GM18909 (cell line): ENCODE data around the gene LNX2.

Experiments
- ATAC-seq: cut with Tn5 transposase; IDR thresholded peaks from one replicate; pipeline ENCODE4 v1.9.1; 2021; ENCODE audit warnings: mild to moderate bottlenecking; ENCODE audit not compliant: unreplicated experiment, poor library complexity

The LNX2 gene

DNA sequence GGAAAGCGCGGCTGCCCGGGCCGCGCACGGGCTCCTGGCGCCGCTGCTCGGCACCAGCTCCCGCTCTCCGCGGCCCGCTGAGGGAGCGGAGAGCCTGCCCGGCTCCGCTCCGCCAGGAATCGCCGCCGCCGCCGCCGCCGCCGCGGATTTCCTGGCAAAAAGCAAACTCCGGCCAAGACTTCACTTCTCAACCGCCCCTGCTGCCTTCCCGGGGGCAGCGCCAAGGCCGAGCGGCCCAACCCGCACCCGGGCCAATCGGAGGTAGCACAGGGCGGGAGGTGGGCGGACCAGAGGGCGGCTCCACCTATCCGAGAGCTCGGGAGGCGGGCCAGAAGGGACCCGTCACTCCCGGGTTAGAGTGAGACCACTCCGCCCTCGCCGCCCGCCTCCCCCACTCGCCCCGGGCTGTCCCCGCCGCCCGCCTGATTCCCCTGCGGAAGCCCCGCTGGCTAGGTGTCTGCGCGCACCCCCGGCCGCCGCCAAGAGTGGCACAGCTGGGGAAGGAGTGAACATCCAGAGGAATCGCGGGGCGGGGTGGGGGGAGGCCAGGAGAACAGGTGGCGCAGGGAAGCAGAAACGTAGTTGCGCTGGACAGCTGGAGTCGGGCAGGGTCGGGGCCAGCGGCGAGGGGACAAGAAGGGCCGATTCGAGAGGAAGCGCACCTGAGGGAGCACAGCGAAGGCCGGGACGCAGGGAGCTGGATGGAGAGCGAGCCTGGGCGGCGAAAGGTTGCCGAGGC, at the start of gene LNX2:
TSS of gene LNX2 (minus strand) at position 153 of the 739 bp plus-strand sequence. CDS start 38,826 bp downstream, outside the sequence.
- peak; percentile 92 for ATAC-seq

DNA sequence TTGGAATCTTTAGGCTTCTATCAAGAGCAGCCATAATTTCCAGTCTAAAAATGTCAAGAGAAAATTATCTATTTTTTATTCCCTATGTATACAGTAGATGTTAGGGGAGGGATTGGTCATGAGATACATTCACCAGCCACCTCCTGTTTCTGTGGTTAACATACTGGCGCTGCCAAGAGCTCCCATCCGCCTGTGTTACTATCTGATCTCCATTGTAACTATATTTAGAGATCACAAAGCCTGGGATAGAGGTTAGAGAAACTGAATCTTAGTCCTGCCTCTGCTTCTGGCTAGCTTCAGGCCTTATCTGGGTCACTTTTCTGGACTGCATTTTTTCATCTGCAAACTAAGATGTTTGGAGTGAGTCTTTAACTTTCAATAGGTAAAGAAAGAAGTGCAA, 47.6 kb upstream of the LNX2 start:
- no peak for ATAC-seq

DNA sequence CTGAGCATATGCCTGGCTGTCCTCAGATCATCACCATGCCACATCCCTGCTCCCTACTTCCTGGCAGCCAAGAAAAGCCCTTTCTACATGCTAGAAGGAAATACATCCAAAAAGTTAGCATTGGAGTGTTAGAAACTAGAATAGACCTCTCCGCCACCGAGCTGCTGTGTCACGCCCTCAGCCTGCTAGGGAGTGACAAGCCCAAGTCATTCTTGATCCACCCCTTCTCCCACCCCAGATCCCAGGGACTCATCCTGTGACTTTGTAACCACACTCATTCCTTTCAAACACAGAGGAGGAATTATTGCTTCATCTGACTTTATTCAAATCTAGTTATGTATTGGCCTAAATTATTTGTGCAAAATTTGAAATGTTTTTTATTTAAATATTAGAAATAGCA, 46.6 kb upstream of the LNX2 start:
- no peak for ATAC-seq

DNA sequence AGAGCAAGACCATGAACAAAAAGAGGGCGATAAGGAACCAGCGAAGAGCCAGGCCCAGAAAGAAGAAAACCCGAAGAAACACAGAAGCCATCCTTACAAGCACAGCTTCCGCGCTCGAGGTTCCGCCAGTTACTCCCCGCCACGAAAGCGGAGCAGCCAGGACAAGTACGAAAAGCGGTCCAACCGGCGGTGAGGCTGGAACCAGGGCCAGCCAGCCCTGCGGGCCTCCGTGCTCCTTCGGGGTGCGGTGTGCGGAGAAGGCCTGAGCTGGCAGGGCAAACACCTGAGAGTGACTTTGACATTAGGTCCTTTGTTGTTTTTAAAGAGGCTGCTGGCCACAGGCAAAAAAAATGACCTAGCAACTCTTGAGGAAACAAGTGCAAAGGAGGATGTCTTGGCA, 45.4 kb upstream of the LNX2 start:
- no peak for ATAC-seq

DNA sequence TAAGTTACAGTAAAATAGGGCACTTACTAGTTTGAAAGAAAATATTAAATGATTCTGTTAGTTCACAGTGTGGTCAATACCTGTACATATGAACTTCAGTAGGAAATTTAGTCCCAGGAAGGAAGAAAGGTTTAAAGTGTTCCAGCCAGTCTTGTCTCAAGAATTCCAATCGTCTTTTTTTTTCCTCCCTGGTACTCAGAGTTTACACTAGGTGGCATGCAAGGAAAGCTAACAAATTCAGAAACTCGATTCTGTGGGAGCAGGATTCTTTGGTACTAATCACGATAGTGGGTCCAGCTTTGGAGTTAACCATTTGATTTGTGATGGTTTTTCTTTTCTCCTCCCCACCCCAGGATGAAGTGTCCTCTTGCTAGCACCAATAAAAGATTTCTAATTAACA, 45.0 kb upstream of the LNX2 start:
- no peak for ATAC-seq

DNA sequence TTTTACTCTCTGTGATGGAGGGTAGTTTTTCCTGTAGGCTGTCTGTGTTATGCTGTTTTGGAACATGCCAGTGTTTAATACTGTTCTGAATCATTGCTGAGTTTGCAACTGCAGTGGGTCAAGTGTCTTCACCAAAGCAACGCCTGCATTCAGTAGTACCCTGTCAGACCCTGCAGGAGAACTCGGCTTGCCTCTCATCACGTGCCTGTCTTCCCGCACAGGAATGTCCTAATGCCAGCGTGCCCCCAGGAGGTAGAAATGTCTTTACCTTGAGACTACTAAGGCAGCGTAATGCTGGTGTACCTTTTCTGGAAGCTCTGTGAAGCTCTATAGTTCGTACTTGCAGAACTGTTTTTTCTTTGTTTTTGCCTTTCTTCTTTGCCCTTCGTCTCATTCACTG, 43.6 kb upstream of the LNX2 start:
- ATAC-seq = no peak

DNA sequence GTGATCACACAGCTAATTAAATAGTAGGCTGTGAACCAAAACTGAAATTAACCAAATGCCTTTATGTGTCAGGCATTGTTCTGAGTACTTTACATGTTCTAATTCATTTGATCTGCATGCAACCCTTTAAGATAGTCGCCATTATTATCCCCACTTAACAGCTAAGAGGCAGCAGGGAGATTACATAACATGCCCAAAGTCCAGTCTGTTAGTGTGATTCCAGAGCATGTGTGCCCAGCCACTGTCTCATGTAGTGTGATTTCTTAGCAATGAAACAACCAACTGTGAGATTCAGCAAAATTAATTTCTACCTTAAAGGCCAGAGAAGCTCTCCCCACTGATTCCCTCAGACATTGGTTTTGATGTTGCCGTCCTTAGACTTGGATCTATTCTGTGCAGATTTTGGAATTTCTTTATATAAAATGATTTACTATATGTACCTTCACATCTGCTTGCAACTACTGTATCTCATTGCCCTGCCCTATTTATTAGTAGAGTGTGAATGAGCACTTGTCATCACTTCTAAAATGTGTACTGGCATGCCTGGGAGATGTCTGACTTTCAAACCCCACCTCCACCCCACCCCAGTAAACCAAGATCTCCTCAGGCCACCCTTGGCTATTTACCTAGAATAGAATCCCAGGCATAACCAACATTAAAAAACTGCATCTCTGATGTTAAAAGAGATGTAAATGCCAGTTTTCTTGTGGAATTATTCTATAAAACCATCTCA, 42.6 kb upstream of the LNX2 start:
- ATAC-seq = no peak

DNA sequence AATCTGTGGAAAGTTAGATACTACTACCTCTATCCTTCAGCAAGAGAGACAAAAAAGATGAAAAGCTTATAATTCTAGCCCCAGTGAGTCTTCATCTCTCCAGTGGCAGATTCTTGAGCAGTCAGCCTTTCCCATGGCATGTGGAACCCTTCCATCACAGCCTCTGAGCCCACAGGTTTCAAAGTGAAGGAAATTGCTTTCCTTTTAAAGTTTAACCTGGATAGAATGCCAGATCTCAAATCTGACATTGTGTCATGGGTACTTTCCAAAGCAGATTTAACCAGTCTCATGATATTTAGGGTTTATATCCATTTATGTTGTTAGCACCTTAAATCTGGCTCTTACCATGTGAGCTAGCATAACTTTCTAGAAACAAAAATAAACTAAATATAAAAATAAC, 40.7 kb upstream of the LNX2 start:
- ATAC-seq = no peak

DNA sequence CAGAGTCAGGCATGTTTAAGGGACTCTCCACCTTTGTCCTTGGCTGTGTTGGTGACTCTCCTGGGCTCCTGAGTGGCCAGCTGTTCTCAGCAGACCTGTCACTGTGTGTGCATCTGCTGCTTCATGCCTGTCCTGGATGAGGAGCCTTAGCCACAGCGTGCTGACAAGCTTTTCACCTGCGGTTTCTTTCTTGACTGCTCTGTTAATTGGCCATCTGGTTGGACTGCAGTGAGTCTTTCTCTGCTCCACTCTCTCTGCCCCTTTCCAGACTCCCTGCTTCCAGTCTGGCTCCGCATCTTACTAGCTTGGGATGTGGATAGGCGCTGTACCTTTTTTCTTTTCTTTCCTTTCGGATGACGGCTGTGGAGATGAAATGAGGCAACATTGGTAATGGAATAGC, 40.2 kb upstream of the LNX2 start:
- ATAC-seq = no peak

DNA sequence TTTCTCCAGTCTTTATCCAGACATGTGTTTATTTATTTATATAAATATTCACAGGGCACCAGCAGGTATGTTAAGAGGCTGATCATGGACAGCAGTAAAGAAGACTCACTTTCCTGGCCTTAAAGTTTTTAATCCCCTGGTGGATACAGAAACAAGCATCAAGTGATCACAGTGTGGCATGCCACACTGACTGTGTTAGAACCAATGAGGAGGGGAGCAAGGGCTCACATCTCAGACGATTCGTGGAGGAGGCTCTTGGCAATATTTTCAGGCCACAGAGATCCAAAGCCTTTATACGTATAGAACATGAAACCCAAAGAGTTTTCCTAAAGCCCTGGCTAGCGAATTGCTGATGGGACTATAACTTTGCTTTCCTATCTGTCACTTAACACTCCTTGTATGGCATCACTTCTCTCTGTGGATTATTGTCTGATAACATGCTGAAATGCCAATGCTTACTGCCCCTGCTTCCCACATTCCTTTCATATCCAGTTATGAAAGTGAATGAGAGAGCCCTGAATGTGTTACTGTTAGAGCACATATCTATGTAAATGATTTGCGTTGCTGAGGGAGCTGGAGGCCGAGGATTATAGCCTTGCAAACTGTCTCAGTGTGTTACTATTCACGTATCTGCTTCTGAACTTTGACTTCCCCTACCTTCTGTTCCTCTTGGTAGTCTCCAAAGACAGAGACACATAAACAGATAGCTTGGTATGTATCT, 39.0 kb upstream of the LNX2 start:
- no peak for ATAC-seq

DNA sequence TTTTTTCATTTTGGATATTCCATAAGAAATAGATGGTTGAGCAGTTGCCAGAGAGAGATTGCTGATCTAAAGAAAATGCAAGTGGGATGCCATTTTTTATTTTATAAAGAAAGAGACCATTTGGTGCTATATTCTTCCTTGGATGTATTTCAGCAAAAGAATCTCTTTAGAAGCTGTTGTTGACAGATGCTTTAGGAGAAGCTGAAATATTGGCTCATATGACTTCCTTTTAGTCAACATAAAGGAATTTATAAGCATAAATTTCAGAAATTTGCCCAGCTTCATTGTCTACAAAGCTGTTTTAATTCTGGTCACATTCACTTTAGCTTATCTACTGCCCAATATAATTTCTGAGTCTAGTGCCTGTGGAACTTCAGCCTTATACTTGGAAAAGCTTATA, 38.2 kb upstream of the LNX2 start:
- ATAC-seq = no peak

DNA sequence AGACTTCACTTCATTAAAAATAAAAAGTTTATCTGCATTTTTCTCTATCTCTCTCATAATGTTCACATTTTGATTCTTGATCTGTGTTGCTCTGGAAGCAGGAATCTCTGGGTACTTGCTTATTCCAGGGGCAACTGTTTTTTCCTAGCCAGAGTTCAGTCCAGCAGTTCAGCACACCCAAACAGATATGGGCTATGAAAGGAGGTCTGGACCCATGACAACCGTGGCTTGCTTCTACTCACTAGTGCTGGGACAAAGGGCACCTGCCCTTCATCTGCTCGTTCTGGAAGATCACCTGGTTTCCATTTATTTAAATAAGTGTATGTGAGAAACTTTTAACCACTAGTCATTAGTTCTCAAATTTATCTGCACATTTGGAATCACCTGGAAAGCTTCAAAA, 37.4 kb upstream of the LNX2 start:
- no peak for ATAC-seq

DNA sequence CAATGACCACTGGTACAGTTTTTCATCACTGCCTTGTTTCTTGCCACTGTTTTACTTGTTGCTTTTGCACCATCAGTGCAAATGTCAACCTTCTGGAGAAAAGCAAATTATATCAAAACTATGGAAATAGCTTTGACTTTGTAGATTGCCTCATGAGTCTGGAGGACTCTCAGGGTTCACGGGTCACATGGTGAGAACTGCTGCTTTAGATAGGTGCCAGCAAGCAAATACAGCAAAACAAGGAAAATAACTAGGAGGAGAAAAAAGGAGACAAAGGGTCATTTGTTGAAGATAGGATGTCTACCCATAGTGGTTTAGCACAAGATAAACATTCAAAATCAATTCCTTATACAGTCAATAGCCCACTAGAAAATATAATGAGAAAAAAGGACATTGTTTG, 34.5 kb upstream of the LNX2 start:
- no peak for ATAC-seq

DNA sequence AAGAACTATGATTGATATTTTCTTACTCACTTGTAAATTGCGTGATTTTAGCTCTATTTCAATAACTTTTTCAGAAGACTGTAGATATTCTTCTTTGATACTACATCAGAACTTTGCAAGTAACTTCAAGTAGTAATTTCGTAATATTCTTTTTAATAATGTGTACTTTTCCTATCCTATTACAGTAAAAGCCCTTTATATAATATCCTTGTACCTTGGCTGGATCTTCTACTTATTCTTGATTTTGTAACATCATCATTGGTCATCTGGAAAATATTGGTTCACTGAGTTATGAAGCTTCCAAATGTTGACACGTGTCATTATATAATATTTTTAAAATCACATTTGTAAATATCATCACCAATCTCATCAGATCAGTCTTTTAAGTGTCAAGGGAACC, 33.7 kb upstream of the LNX2 start:
- no peak for ATAC-seq

DNA sequence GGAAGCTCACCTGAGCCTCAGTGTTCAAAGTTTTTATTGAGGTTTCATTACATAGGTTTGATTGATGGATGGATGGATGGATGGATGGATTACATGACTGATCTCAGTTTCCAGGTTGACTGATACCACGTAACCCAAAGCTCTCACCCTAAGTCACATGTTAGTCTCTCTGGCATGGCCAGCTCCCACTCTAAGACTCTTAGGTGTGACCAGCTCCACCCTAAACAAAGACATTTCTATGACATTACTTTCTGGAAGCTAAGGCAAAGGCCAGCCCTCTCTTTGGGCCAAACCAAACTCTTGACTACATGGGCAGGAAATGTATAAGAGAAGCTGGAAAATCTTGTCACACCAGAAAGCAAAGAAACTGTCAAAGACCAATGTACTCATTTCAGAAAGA, 30.0 kb upstream of the LNX2 start:
- no peak for ATAC-seq

DNA sequence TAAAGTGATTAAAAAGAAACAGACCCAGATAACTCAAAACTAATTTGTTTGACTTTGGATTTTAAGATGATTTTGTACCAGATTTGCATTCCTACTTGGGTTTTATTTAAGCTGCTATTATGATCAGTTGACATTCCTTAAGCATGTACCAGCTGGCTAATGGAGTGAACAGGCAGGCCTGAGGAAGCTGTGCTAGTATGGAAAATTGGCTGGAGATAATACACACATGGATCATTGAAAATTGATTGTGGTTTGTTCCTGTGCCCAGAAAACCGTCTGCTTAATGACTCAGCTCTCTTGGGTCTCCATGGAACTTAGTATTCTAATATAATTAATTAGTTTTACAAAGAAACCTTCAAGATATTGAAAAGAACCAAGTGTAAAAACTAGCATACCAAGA, 24.0 kb upstream of the LNX2 start:
- ATAC-seq = no peak

DNA sequence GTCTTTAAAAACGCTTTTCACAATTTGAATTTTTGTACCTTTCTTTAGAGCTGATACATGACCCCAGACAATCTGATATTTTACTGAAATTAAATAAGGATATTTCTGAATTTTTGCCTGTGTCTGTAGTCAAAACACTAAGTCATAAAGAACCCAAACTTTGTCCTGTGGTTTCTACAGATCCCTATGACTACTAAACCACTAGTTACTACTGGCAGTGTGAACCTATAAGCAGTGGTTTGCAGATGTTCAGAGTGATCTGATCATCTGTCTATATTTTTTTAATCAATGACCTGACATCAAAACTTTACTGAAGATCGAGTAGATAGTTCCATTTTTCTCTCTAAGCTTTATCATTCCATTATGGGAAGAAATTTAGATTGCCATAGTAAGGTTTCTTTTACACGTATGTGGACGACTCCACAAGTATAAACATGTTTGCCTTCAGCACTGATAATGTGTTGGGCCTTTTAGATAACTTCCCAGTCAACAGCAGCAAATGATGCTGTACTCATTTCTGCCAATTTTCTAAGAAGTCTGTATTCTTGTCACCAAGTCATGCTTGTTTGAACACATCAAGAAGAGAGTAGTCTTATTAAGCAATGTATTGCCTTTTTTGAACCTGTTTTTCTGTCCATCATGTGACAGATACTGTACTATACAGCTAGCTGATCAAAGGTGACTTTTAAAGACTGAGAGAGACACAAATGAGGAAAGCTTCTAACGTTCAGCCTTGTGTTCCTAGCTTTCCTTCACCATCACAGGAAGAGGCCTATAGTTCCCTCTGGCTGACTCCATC, 23.2 kb upstream of the LNX2 start:
- no peak for ATAC-seq

DNA sequence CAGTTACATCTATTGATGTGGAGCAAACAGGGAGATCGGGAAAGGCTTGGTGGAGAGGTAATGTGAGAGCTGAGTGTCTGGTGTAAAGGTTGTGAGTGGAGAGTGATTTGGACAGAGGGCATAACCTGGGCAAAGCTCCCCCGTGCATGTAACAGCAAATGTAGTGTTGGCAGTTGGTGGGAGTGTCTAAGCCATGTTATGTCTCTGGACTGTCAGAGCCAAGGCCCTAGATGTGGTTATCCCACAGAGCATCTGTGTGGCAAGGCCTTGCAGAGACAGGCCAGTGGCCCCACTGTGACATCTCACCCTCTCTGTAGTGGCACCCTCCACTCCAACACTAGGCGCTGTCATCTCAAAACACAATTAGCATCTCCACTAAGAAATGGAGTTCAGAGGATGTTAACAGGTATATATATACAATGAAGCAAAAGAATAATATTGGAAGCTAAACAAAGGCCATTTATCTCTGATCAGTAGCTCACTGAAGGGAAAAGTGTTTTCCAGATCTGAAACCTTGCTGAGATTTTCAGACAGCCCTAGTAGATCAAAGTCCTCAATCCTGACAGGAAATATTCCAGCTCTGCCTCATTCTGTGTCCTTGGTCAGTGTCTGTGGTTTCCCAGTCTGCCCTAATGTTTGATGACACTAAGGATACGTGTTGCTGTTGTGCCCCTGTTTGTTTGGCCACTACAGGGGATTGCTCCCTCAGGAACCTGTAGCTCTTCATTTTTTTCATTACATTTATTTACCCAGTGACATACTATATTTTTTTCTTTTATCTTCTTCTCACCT, 21.6 kb upstream of the LNX2 start:
- no peak for ATAC-seq

DNA sequence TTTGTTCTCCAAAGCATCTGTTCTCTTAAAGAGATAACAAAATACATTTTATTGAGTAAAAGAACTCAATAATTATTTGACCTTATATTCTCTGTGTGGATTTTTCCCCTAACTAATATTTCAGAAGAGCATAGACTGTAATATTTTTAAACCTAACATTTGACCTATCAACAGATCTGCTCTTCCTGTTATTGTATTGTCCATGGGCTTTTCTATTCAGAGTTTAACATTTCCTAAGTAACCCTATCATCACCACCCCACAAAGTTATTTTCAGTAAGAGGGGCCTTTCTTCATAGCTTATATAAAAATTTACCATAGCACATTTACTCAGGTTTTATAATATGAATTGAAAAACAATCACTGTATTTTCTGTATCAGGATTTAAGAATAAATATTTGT, 18.9 kb upstream of the LNX2 start:
- no peak for ATAC-seq

DNA sequence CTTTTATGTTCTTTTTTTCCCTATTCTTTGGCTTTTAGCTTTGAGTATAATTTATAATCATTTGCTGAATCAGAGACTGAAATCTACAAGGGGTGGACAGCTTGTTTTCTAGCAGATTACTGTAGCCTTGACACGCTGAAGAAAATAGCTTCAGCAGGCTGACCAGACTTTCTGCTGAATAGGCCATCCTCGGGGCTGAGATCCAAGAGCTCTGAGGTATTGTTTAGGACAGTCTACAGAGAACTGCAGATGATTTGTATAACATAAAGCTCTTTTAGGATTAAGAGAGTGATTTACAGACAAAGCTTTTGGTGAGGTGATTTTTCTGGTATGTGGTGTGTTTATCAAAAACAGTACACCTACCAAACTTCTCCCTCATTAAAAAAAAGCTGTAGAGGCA, 18.2 kb upstream of the LNX2 start:
- ATAC-seq = no peak
